ENCODE measurements around the gene CHCHD6. TPM values are rescaled to one million over a fixed set of nuclear protein-coding genes. Genes with fewer than 3 reads are reported as not detected.

CHCHD6 gene
- total RNA-seq, 4 donors from 2014 or later: 2.4 to 44.6 (median 5.1) TPM

GRCh38 chr3:126896968-126897367, 192.9 kb downstream of the CHCHD6 start:
- Histone ChIP-seq H3K27ac (no peak overlapping the region), H3K36me3 (no peaks in the 10 kb centered on the region), H3K4me1 (no peaks in the 10 kb centered on the region), H3K4me3 (no peak overlapping the region), H3K27me3 (no peaks in the 10 kb centered on the region), H3K9me3 (no peaks in the 10 kb centered on the region)
- no peak for DNase-seq
- no peak for TF ChIP-seq POLR2A (IDR thresholded peaks at IDR 0.05)
- TF ChIP-seq, protein P1, sequence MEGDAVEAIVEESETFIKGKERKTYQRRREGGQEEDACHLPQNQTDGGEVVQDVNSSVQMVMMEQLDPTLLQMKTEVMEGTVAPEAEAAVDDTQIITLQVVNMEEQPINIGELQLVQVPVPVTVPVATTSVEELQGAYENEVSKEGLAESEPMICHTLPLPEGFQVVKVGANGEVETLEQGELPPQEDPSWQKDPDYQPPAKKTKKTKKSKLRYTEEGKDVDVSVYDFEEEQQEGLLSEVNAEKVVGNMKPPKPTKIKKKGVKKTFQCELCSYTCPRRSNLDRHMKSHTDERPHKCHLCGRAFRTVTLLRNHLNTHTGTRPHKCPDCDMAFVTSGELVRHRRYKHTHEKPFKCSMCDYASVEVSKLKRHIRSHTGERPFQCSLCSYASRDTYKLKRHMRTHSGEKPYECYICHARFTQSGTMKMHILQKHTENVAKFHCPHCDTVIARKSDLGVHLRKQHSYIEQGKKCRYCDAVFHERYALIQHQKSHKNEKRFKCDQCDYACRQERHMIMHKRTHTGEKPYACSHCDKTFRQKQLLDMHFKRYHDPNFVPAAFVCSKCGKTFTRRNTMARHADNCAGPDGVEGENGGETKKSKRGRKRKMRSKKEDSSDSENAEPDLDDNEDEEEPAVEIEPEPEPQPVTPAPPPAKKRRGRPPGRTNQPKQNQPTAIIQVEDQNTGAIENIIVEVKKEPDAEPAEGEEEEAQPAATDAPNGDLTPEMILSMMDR (IDR thresholded peaks at IDR 0.05): no peak

- Histone ChIP-seq H3K27ac (no peak overlapping the region), H3K9me3 (no peaks in the 10 kb centered on the region), H3K27me3 (no peaks in the 10 kb centered on the region), H3K4me1 (no peaks in the 10 kb centered on the region), H3K36me3 (no peaks in the 10 kb centered on the region), H3K4me3 (no peak overlapping the region)
- no peak for DNase-seq
- TF ChIP-seq, protein P1 (IDR thresholded peaks at IDR 0.05): no peak
- TF ChIP-seq POLR2A (IDR thresholded peaks at IDR 0.05): no peak
Observed at GRCh38 chr3:126897943-126898342, 193.9 kb downstream of the CHCHD6 start.

GRCh38 chr3:126900859-126901540, 197.0 kb downstream of the CHCHD6 start:
- Histone ChIP-seq H3K36me3 (no peaks in the 10 kb centered on the region), H3K9me3 (no peaks in the 10 kb centered on the region), H3K27me3 (no peaks in the 10 kb centered on the region), H3K4me3 (no peak overlapping the region), H3K27ac (no peak overlapping the region), H3K4me1 (no peaks in the 10 kb centered on the region)
- DNase-seq: no peak
- TF ChIP-seq POLR2A (IDR thresholded peaks at IDR 0.05): no peak
- TF ChIP-seq, protein P1 (IDR thresholded peaks at IDR 0.05): no peak

- Histone ChIP-seq H3K36me3 (no peaks in the 10 kb centered on the region), H3K27me3 (no peaks in the 10 kb centered on the region), H3K9me3 (no peaks in the 10 kb centered on the region), H3K27ac (no peak overlapping the region), H3K4me3 (no peak overlapping the region), H3K4me1 (no peaks in the 10 kb centered on the region)
- no peak for TF ChIP-seq POLR2A (IDR thresholded peaks at IDR 0.05)
- TF ChIP-seq, protein P1 (IDR thresholded peaks at IDR 0.05): no peak
- DNase-seq: no peak
Observed at GRCh38 chr3:126901631-126902030, 197.6 kb downstream of the CHCHD6 start.

GRCh38 chr3:126903521-126903920, 199.5 kb downstream of the CHCHD6 start:
- Histone ChIP-seq H3K4me1 (no peaks in the 10 kb centered on the region), H3K27ac (no peak overlapping the region), H3K9me3 (no peaks in the 10 kb centered on the region), H3K4me3 (no peak overlapping the region), H3K36me3 (no peaks in the 10 kb centered on the region), H3K27me3 (no peaks in the 10 kb centered on the region)
- TF ChIP-seq, protein P1 (IDR thresholded peaks at IDR 0.05): no peak
- no peak for TF ChIP-seq POLR2A (IDR thresholded peaks at IDR 0.05)
- no peak for DNase-seq
